HepG2 (cell line): ENCODE results near the gene RPS6KL1. TPM values are rescaled to one million over a fixed set of nuclear protein-coding genes. Genes with fewer than 3 reads are reported as not detected.
A peak's percentile ranks its signal among the peaks of the same experiment; 100 is the strongest.

ENCODE experiments used
- CHD2 ChIP-seq: IDR thresholded peaks from 2 replicates; pipeline ENCODE4 v1.6.1; 2011; ENCODE audit warnings: low read depth, low read length, improper control_type of control experiment
- IRF9 ChIP-seq: sonication (generic); formaldehyde crosslinking; IDR thresholded peaks from 2 replicates; pipeline ENCODE4 v1.8.0; 2022; ENCODE audit warnings: missing genetic modification reagents, mild to moderate bottlenecking, borderline replicate concordance
- ISX ChIP-seq: sonication (generic); formaldehyde crosslinking; conservative IDR thresholded peaks from 2 replicates; pipeline ENCODE4 v1.5.0; 2020; ENCODE audit warnings: missing genetic modification reagents
- RXRB ChIP-seq: IDR thresholded peaks from 2 replicates; pipeline ENCODE4 v1.6.1; 2016; ENCODE audit warnings: borderline replicate concordance, missing genetic modification reagents, missing compliant biosample characterization
- ZBTB20 ChIP-seq: sonication (generic); formaldehyde crosslinking; IDR thresholded peaks from 2 replicates; pipeline ENCODE4 v1.8.1; 2023; ENCODE audit warnings: missing genetic modification reagents, low read depth, mild to moderate bottlenecking, borderline replicate concordance
- ZBTB39 ChIP-seq: sonication (generic); formaldehyde crosslinking; IDR thresholded peaks from 2 replicates; pipeline ENCODE4 v1.5.0; 2020; ENCODE audit warnings: missing genetic modification reagents
- ZBTB43 ChIP-seq: sonication (generic); formaldehyde crosslinking; conservative IDR thresholded peaks from 2 replicates; pipeline ENCODE4 v1.4.0; 2020; ENCODE audit warnings: missing genetic modification reagents
- ZC3H4 ChIP-seq: sonication (generic); formaldehyde crosslinking; IDR thresholded peaks from 2 replicates; pipeline ENCODE4 v1.4.0; 2020; ENCODE audit warnings: missing genetic modification reagents, borderline replicate concordance
- ZNF20 ChIP-seq: sonication (generic); formaldehyde crosslinking; IDR thresholded peaks from 2 replicates; pipeline ENCODE4 v1.4.0; 2020; ENCODE audit warnings: mild to moderate bottlenecking, moderate library complexity, missing genetic modification reagents
- polyA plus RNA-seq, 8 experiments: library from polyadenylated mRNA; depleted of rRNA in 3 of 8; stranded (reverse) in 7 of 8; unstranded in 1 of 8; fragments of >200 nt; fragmentation: Illumina TruSeq in 4 of 8; extraction: Trizol in 4 of 8; gene quantifications; 2 replicates each; pipeline versions ENCODE4 v1.2.1 to v1.2.3, GENCODE V29; 2011 to 2016; ENCODE audit warnings: low read depth in 4 of 8, missing spikeins in 1 of 8, mixed read lengths in 1 of 8; ENCODE audit not compliant: insufficient read depth in 1 of 8
- total RNA-seq, 5 experiments: library from RNA; depleted of rRNA; stranded (reverse); fragments of >200 nt; fragmentation: Illumina TruSeq; extraction: Trizol; gene quantifications; 2 replicates each; pipeline ENCODE4 v1.2.3, GENCODE V29; 2016; ENCODE audit warnings: low read depth in 1 of 5

The RPS6KL1 gene
- total and polyA plus RNA-seq, 2 of the 13 experiments (the other 11 are each of a cell fraction or from before 2014, with no cell fraction given) = 6.5 to 11.5 TPM

- TF ChIP-seq ZBTB20 (CRISPR knock-in tag) = no peak
- no peak for TF ChIP-seq ZNF20
- no peak for TF ChIP-seq ZBTB43 (CRISPR knock-in tag)
- TF ChIP-seq RXRB (CRISPR knock-in tag) = 0 out of 2 replicates have a peak, but pooled peaks have one; percentile 32
- TF ChIP-seq ZC3H4 (CRISPR knock-in tag) = no peak
- TF ChIP-seq ZBTB39 (CRISPR knock-in tag) = no peak
- TF ChIP-seq IRF9 (CRISPR knock-in tag) = peak; percentile 31; the same call in 1 of the 2 replicates
- no peak for TF ChIP-seq ISX (CRISPR knock-in tag)
- TF ChIP-seq CHD2 = no peak
- TF ChIP-seq, all 625 proteins: peak for 72
Observed at GRCh38 chr14:74905595-74906142, 17.4 kb downstream of the RPS6KL1 start (continued).
